ENCODE results near the gene ZNRD2. TPM values are rescaled to one million over a fixed set of nuclear protein-coding genes. Genes with fewer than 3 reads are reported as not detected.
A peak's percentile ranks its signal among the peaks of the same experiment; 100 is the strongest.

Gene ZNRD2
- polyA plus RNA-seq, 3 donors from 2014 or later, result 100.0 to 138 (median 117) TPM

GRCh38 chr11:65554842-65555430, 15.3 kb upstream of the ZNRD2 start:
- H3K27me3 Mint-ChIP-seq (ENCODE audit: low read depth in 3 of 3), result peaks cover 2 to 4% (median 4%) of the 10 kb centered on the region in 3 donors
- DNase-seq, result no peak
- H3K36me3 Mint-ChIP-seq, result peaks cover 8 to 12% (median 9%) of the 10 kb centered on the region in 3 donors
- H3K4me1 Mint-ChIP-seq, result peaks cover 50 to 56% of the 10 kb centered on the region in 2 donors
- peak overlapping the region in 4 of 5 donors; percentile 62 to 75 (median 68) for H3K4me3 Mint-ChIP-seq
- peak overlapping the region; percentile 82 to 91 (median 86) for H3K27ac Mint-ChIP-seq
- H3K9me3 Mint-ChIP-seq, result no peaks in the 10 kb centered on the region

- no peak for DNase-seq
- H3K4me1 Mint-ChIP-seq, result peaks cover 50 to 56% of the 10 kb centered on the region in 2 donors
- no peaks in the 10 kb centered on the region for H3K9me3 Mint-ChIP-seq
- peak overlapping the region; percentile 80 to 87 (median 85) for H3K4me3 Mint-ChIP-seq
- H3K36me3 Mint-ChIP-seq, result peaks cover 8 to 12% (median 9%) of the 10 kb centered on the region in 3 donors
- H3K27me3 Mint-ChIP-seq (ENCODE audit: low read depth in 3 of 3), result peaks cover 2 to 4% (median 4%) of the 10 kb centered on the region in 3 donors
- peak overlapping the region; percentile 82 to 96 (median 92) for H3K27ac Mint-ChIP-seq
Observed at GRCh38 chr11:65555693-65556231, 14.5 kb upstream of the ZNRD2 start.

- Mint-ChIP-seq H3K4me3 (peak overlapping the region; percentile 83 to 87 (median 85)), H3K27me3 (ENCODE audit: low read depth in 3 of 3) (peaks cover 2 to 4% (median 2%) of the 10 kb centered on the region in 3 donors), H3K36me3 (peaks cover 3 to 8% (median 7%) of the 10 kb centered on the region in 3 donors), H3K9me3 (no peaks in the 10 kb centered on the region), H3K4me1 (peaks cover 46 to 53% of the 10 kb centered on the region in 2 donors), H3K27ac (peak overlapping the region; percentile 82 to 96 (median 92))
- DNase-seq, result no peak
Observed at GRCh38 chr11:65556470-65557279, 13.6 kb upstream of the ZNRD2 start.

- Mint-ChIP-seq H3K27me3 (ENCODE audit: low read depth in 3 of 3) (peaks cover 0 to 2% (median 2%) of the 10 kb centered on the region in 3 donors), H3K4me1 (peaks cover 38 to 50% of the 10 kb centered on the region in 2 donors), H3K4me3 (peak overlapping the region; percentile 83 to 87 (median 85)), H3K36me3 (peaks cover 0 to 2% (median 0%) of the 10 kb centered on the region in 3 donors), H3K27ac (peak overlapping the region; percentile 82 to 96 (median 92)), H3K9me3 (no peaks in the 10 kb centered on the region)
- no peak for DNase-seq
Observed at GRCh38 chr11:65557280-65558001, 12.8 kb upstream of the ZNRD2 start.

- peak within 1 kb of the TSS; percentile 82 to 96 (median 92) for H3K27ac Mint-ChIP-seq
- H3K9me3 Mint-ChIP-seq, result no peaks in the 10 kb centered on the region
- peaks cover 37 to 46% of the 10 kb centered on the region in 2 donors for H3K4me1 Mint-ChIP-seq
- peaks cover 0 to 2% (median 2%) of the 10 kb centered on the region in 3 donors for H3K27me3 Mint-ChIP-seq (ENCODE audit: low read depth in 3 of 3)
- H3K36me3 Mint-ChIP-seq, result no peaks in the 10 kb centered on the region
- H3K4me3 Mint-ChIP-seq, result peak within 1 kb of the TSS; percentile 83 to 87 (median 85)
- peak in 2 of 3 donors; percentile 48 to 63 for DNase-seq
Observed at GRCh38 chr11:65558002-65558929, 12.0 kb upstream of the ZNRD2 start, which contains the start of gene LTBP3. TSS of gene LTBP3 (minus strand) at chr11:65558359. CDS start at chr11:65557959, 400 bp downstream.

- DNase-seq, result no peak
- no peaks in the 10 kb centered on the region for H3K9me3 Mint-ChIP-seq
- peaks cover 39 to 45% of the 10 kb centered on the region in 2 donors for H3K4me1 Mint-ChIP-seq
- peak overlapping the region; percentile 67 to 85 (median 81) for H3K27ac Mint-ChIP-seq
- peaks cover 0 to 2% (median 2%) of the 10 kb centered on the region in 3 donors for H3K27me3 Mint-ChIP-seq (ENCODE audit: low read depth in 3 of 3)
- peak overlapping the region; percentile 51 to 70 (median 66) for H3K4me3 Mint-ChIP-seq
- H3K36me3 Mint-ChIP-seq, result no peaks in the 10 kb centered on the region
Observed at GRCh38 chr11:65558930-65559509, 11.3 kb upstream of the ZNRD2 start.

- Mint-ChIP-seq H3K9me3 (no peaks in the 10 kb centered on the region), H3K27me3 (ENCODE audit: low read depth in 3 of 3) (peaks cover 0 to 2% (median 2%) of the 10 kb centered on the region in 3 donors), H3K27ac (peak overlapping the region; percentile 62 to 85 (median 74)), H3K4me1 (peaks cover 35 to 40% of the 10 kb centered on the region in 2 donors), H3K4me3 (peak overlapping the region; percentile 13 to 70 (median 35)), H3K36me3 (no peaks in the 10 kb centered on the region)
- DNase-seq, result no peak
Observed at GRCh38 chr11:65559535-65559934, 10.7 kb upstream of the ZNRD2 start.

GRCh38 chr11:65559951-65560537, 10.2 kb upstream of the ZNRD2 start:
- H3K4me3 Mint-ChIP-seq, result no peak overlapping the region
- peaks cover 33 to 40% of the 10 kb centered on the region in 2 donors for H3K4me1 Mint-ChIP-seq
- H3K9me3 Mint-ChIP-seq, result no peaks in the 10 kb centered on the region
- no peak for DNase-seq
- peaks cover 2 to 5% (median 4%) of the 10 kb centered on the region in 3 donors for H3K27me3 Mint-ChIP-seq (ENCODE audit: low read depth in 3 of 3)
- peak overlapping the region in 4 of 6 donors; percentile 53 to 82 (median 76) for H3K27ac Mint-ChIP-seq
- H3K36me3 Mint-ChIP-seq, result no peaks in the 10 kb centered on the region

GRCh38 chr11:65560555-65561418, 9.5 kb upstream of the ZNRD2 start:
- Mint-ChIP-seq H3K9me3 (no peaks in the 10 kb centered on the region), H3K4me3 (peak overlapping the region in 1 of 5 donors; percentile 26), H3K27me3 (ENCODE audit: low read depth in 3 of 3) (peaks cover 2 to 10% (median 9%) of the 10 kb centered on the region in 3 donors), H3K36me3 (no peaks in the 10 kb centered on the region), H3K27ac (peak overlapping the region in 5 of 6 donors; percentile 42 to 82 (median 73)), H3K4me1 (peaks cover 33 to 40% of the 10 kb centered on the region in 2 donors)
- DNase-seq, result no peak

GRCh38 chr11:65562020-65562419, 8.3 kb upstream of the ZNRD2 start:
- Mint-ChIP-seq H3K4me1 (peaks cover 35 to 40% of the 10 kb centered on the region in 2 donors), H3K27me3 (ENCODE audit: low read depth in 3 of 3) (peaks cover 2 to 14% (median 11%) of the 10 kb centered on the region in 3 donors), H3K4me3 (peak overlapping the region in 1 of 5 donors; percentile 57), H3K9me3 (no peaks in the 10 kb centered on the region), H3K36me3 (no peaks in the 10 kb centered on the region), H3K27ac (peak overlapping the region in 2 of 6 donors; percentile 11 to 58)
- DNase-seq, result no peak

GRCh38 chr11:65562788-65563187, 7.5 kb upstream of the ZNRD2 start:
- H3K27ac Mint-ChIP-seq, result no peak overlapping the region
- H3K27me3 Mint-ChIP-seq (ENCODE audit: low read depth in 3 of 3), result peaks cover 2 to 14% (median 11%) of the 10 kb centered on the region in 3 donors
- H3K4me1 Mint-ChIP-seq, result peaks cover 31 to 37% of the 10 kb centered on the region in 2 donors
- H3K36me3 Mint-ChIP-seq, result no peaks in the 10 kb centered on the region
- no peak for DNase-seq
- H3K4me3 Mint-ChIP-seq, result no peak overlapping the region
- H3K9me3 Mint-ChIP-seq, result no peaks in the 10 kb centered on the region
